Activated CD8-positive, alpha-beta T cell treated with anti-CD3 and anti-CD28 coated beads for 36 hours (primary cell): ENCODE measurements around the gene KCNMA1. TPM values are rescaled to one million over a fixed set of nuclear protein-coding genes. Genes with fewer than 3 reads are reported as not detected.

Experiments
- ATAC-seq: fragments of 200-7000 bp; cut with Tn5 transposase; one replicate; pipeline ENCODE4 v1.10.0; 2021; ENCODE audit warnings: mild to moderate bottlenecking, moderate library complexity
- CTCF ChIA-PET: fragments of 350-600 bp; sonication (Branson Sonifier 250); formaldehyde crosslinking; loops from one replicate; lab custom pipeline; 2021; ENCODE audit warnings: antibody characterized with exemption; lab: Charles Lee
- POLR2A ChIA-PET: fragments of 350-600 bp; sonication (Branson Sonifier 250); formaldehyde crosslinking; loops from one replicate; lab custom pipeline; 2021; ENCODE audit warnings: antibody characterized with exemption; lab: Charles Lee
- DNase-seq: peaks from one replicate; pipeline ENCODE4 v3.0.0-alpha.2; 2020
- H3K27ac Mint-ChIP-seq: one replicate; pipeline ENCODE4 v1.8.0; 2021; ENCODE audit warnings: mild to moderate bottlenecking, mixed read lengths
- H3K27me3 Mint-ChIP-seq: one replicate; pipeline ENCODE4 v1.8.0; 2021; ENCODE audit warnings: mixed read lengths
- H3K36me3 Mint-ChIP-seq: one replicate; pipeline ENCODE4 v1.8.0; 2021; ENCODE audit warnings: low read depth, mixed read lengths
- H3K4me1 Mint-ChIP-seq: one replicate; pipeline ENCODE4 v1.8.0; 2021; ENCODE audit warnings: low read depth, mixed read lengths
- H3K4me3 Mint-ChIP-seq: one replicate; pipeline ENCODE4 v1.8.0; 2021; ENCODE audit warnings: mild to moderate bottlenecking, moderate library complexity, mixed read lengths
- H3K9me3 Mint-ChIP-seq: one replicate; pipeline ENCODE4 v1.8.0; 2021; ENCODE audit warnings: mixed read lengths
- intact Hi-C: fragments of 100-400 bp; cut with micrococcal nuclease; formaldehyde crosslinking; loops from one replicate; pipeline ENCODE4 v1.10.0; 2022
- total RNA-seq, 2 experiments: library from RNA; stranded (reverse); gene quantifications; one replicate each; pipeline ENCODE4 v1.2.3, GENCODE V29; 2021
- TF ChIP-seq, protein P1 (sequence below): fragments of 200-600 bp; IDR thresholded peaks from one replicate; pipeline ENCODE4 v1.8.0; 2022; ENCODE audit warnings: antibody characterized with exemption, mild to moderate bottlenecking

KCNMA1 gene
- total RNA-seq, 2 experiments from 2014 or later, result 0.18 TPM; not detected in 1

DNA sequence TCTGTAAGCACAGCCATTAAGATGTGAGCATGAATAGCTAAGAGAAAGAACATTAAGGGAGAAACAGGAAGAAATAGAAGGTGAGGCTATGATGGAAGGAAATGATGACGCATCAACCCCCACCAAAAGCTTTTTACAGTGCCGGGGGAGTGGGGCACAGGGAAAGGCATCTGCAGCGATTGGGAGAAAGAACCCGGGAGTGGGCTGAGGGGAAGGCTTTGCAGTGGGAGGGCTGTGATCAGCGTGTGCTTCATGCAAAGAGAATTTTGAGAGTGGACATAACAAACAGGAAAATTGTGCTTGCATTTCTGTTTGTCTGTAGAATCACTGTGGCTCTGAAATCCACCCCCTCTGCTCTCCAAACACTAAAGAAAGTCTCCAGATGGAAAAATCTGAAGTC is 250.8 kb downstream of the KCNMA1 start:
- TF ChIP-seq, protein P1, sequence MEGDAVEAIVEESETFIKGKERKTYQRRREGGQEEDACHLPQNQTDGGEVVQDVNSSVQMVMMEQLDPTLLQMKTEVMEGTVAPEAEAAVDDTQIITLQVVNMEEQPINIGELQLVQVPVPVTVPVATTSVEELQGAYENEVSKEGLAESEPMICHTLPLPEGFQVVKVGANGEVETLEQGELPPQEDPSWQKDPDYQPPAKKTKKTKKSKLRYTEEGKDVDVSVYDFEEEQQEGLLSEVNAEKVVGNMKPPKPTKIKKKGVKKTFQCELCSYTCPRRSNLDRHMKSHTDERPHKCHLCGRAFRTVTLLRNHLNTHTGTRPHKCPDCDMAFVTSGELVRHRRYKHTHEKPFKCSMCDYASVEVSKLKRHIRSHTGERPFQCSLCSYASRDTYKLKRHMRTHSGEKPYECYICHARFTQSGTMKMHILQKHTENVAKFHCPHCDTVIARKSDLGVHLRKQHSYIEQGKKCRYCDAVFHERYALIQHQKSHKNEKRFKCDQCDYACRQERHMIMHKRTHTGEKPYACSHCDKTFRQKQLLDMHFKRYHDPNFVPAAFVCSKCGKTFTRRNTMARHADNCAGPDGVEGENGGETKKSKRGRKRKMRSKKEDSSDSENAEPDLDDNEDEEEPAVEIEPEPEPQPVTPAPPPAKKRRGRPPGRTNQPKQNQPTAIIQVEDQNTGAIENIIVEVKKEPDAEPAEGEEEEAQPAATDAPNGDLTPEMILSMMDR, result no peak
- Mint-ChIP-seq H3K27ac (peak overlapping the region; percentile 58), H3K4me3 (no peak overlapping the region)

DNA sequence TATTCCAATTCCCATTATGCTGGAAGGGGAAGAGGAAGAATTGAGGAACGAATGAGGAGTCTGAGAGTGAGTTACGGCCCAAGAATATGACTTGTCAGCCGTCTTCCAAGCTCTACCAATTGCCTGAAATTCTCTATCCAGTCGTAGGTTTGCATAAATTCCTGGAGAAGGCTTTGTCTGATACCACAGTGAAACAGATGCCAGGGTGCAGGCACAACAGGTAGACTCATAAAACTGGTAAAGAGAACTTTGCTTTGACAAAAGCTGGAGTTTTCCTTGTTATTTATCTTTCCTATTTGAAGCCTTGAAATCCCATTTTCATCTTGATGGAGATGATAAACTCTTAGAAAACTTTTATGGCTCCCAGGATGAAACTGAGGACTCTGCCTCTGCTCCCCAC is 251.2 kb downstream of the KCNMA1 start:
- ATAC-seq (no peak), DNase-seq (no peak)
- POLR2A ChIA-PET, result no interaction called here
- Mint-ChIP-seq H3K4me1 (peaks cover 18% of the 10 kb centered on the region), H3K36me3 (no peaks in the 10 kb centered on the region), H3K9me3 (no peaks in the 10 kb centered on the region), H3K27ac (peak overlapping the region; percentile 58), H3K4me3 (no peak overlapping the region), H3K27me3 (no peaks in the 10 kb centered on the region)
- CTCF ChIA-PET, result interaction anchor here (0.9 kb wide), 1 partner anchor 213 kb away, joined by 3 read pairs; no protein-coding TSS in a partner anchor
- TF ChIP-seq, protein P1, result no peak
- intact Hi-C loops, result no loop called here

More for the DNA sequence above, 250.8 kb downstream of the KCNMA1 start:
- ATAC-seq, result peak; percentile 34
- H3K27me3 Mint-ChIP-seq, result no peaks in the 10 kb centered on the region
- DNase-seq, result peak; percentile 40
- H3K9me3 Mint-ChIP-seq, result no peaks in the 10 kb centered on the region
- CTCF ChIA-PET, result interaction anchor here (0.9 kb wide), 1 partner anchor 213 kb away, joined by 3 read pairs; no protein-coding TSS in a partner anchor
- POLR2A ChIA-PET, result no interaction called here
- intact Hi-C loops, result no loop called here
- H3K4me1 Mint-ChIP-seq, result peaks cover 18% of the 10 kb centered on the region
- H3K36me3 Mint-ChIP-seq, result no peaks in the 10 kb centered on the region

DNA sequence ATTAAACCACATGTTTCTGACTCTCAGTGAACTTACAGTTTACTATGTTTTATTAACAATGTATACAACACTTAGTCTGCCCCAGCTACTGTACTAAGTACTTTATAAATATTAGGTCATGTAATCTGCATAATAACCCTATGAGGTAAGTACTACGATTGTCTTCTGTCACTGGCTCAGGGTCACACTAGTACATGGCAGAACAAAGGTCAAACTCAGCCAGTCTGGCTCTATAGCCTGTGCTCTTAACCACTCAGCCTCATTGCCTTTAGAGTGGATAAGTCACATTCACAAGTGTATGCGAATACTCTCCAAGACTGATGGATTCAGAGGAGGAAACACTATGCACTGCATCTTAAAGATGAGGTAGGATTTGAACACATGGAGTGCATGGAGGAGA is 252.3 kb downstream of the KCNMA1 start:
- DNase-seq (no peak), ATAC-seq (no peak)
- intact Hi-C loops, result no loop called here
- no peak overlapping the region for H3K4me3 Mint-ChIP-seq
- H3K9me3 Mint-ChIP-seq, result no peaks in the 10 kb centered on the region
- H3K27ac Mint-ChIP-seq, result no peak overlapping the region
- TF ChIP-seq, protein P1, result no peak
- H3K4me1 Mint-ChIP-seq, result peaks cover 20% of the 10 kb centered on the region
- POLR2A ChIA-PET, result no interaction called here
- no peaks in the 10 kb centered on the region for H3K27me3 Mint-ChIP-seq
- CTCF ChIA-PET, result no interaction called here
- no peaks in the 10 kb centered on the region for H3K36me3 Mint-ChIP-seq

DNA sequence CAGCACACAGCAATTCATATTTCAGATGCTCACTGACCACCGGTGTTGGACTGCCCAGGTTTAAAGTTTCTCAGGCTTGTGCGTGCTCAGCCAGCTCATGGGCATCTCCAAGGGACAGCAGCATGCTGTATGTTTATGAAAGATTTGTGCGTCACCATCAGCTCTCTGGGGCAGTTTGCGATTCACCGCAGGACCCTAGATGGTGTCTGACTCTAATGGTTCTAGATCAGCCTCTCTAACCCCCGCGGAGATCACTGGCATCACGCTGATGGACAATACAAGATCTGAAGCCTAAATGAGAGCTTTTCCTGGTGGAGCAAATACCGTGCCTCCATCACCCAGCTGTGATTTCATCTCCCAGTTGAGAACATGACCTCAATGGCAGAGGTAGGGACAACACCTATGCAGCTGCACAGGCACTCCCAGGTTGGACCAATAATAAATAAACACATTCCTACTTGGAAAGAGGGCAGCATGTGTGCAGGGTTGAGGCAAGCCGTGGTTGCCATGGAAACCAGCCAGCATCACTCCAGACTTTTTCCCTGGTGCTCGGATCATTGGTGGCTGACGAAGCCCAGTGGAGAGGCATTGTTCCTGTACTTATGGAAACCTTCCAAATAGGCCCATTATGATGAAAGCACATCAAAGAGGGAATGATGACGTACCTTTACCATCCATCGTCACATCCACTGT is 253.6 kb downstream of the KCNMA1 start:
- TF ChIP-seq, protein P1, result no peak

GRCh38 chr10:77381750-77382149 is 255.9 kb downstream of the KCNMA1 start:
- Mint-ChIP-seq H3K4me1 (peaks cover 16% of the 10 kb centered on the region), H3K4me3 (no peak overlapping the region), H3K27me3 (peaks cover 2% of the 10 kb centered on the region), H3K36me3 (no peaks in the 10 kb centered on the region), H3K27ac (no peak overlapping the region), H3K9me3 (no peaks in the 10 kb centered on the region)
- DNase-seq (no peak), ATAC-seq (no peak)
- ChIA-PET CTCF (no interaction called here), POLR2A (no interaction called here)
- TF ChIP-seq, protein P1, result no peak
- intact Hi-C loops, result no loop called here

More for the DNA sequence above, 253.6 kb downstream of the KCNMA1 start:
- DNase-seq (no peak), ATAC-seq (no peak)
- Mint-ChIP-seq H3K4me3 (no peak overlapping the region), H3K27me3 (peaks cover 2% of the 10 kb centered on the region), H3K27ac (no peak overlapping the region), H3K36me3 (no peaks in the 10 kb centered on the region), H3K4me1 (peaks cover 23% of the 10 kb centered on the region), H3K9me3 (no peaks in the 10 kb centered on the region)
- intact Hi-C loops, result no loop called here
- ChIA-PET CTCF (interaction anchor here (0.6 kb wide), 1 partner anchor 11 kb away, joined by 3 read pairs; no protein-coding TSS in a partner anchor), POLR2A (no interaction called here)
